Activated T-cell treated with anti-CD3 and anti-CD28 coated beads, Interleukin-2, amount 50 U/mL, for 24 hours (primary cell): ENCODE measurements around the gene ZNF423.
"Not testable (repeated sequence)": the region's sequence is repeated elsewhere in the genome, so short reads cannot be mapped to it uniquely, and the experiment has no call there.

Source experiments
- DNase-seq: peaks from one replicate; pipeline ENCODE4 v3.0.0-alpha.2; 2020
- H3K27ac Mint-ChIP-seq: 2 replicates; pipeline ENCODE4 v1.8.0; 2020; ENCODE audit warnings: mild to moderate bottlenecking, mixed read lengths
- H3K27me3 Mint-ChIP-seq: 2 replicates; pipeline ENCODE4 v1.8.0; 2020; ENCODE audit warnings: mixed read lengths
- H3K36me3 Mint-ChIP-seq: 2 replicates; pipeline ENCODE4 v1.8.0; 2020; ENCODE audit warnings: low read depth, mixed read lengths
- H3K4me1 Mint-ChIP-seq: 2 replicates; pipeline ENCODE4 v1.8.0; 2020; ENCODE audit warnings: low read depth, mixed read lengths
- H3K4me3 Mint-ChIP-seq: 2 replicates; pipeline ENCODE4 v1.8.0; 2020; ENCODE audit warnings: mild to moderate bottlenecking, moderate library complexity, mixed read lengths
- H3K9me3 Mint-ChIP-seq: 2 replicates; pipeline ENCODE4 v1.8.0; 2020; ENCODE audit warnings: mixed read lengths

Gene ZNF423

GRCh38 chr16:49519741-49520140, 336.2 kb downstream of the ZNF423 start:
- H3K4me1 Mint-ChIP-seq, result peaks cover 9% of the 10 kb centered on the region
- no peak overlapping the region for H3K4me3 Mint-ChIP-seq
- no peak overlapping the region for H3K27ac Mint-ChIP-seq
- no peaks in the 10 kb centered on the region for H3K36me3 Mint-ChIP-seq
- no peaks in the 10 kb centered on the region for H3K27me3 Mint-ChIP-seq
- no peaks in the 10 kb centered on the region for H3K9me3 Mint-ChIP-seq
- DNase-seq, result no peak

- no peaks in the 10 kb centered on the region for H3K9me3 Mint-ChIP-seq
Observed at GRCh38 chr16:49519008-49519656, 336.8 kb downstream of the ZNF423 start.

GRCh38 chr16:49516382-49517036, 339.4 kb downstream of the ZNF423 start:
- no peaks in the 10 kb centered on the region for H3K9me3 Mint-ChIP-seq
- no peaks in the 10 kb centered on the region for H3K36me3 Mint-ChIP-seq
- peaks cover 9% of the 10 kb centered on the region for H3K4me1 Mint-ChIP-seq
- H3K27ac Mint-ChIP-seq, result no peak overlapping the region
- no peak for DNase-seq
- H3K27me3 Mint-ChIP-seq, result no peaks in the 10 kb centered on the region
- no peak overlapping the region for H3K4me3 Mint-ChIP-seq

More at GRCh38 chr16:49519008-49519656, 336.8 kb downstream of the ZNF423 start:
- Mint-ChIP-seq H3K4me1 (peaks cover 9% of the 10 kb centered on the region), H3K27ac (peak overlapping the region; percentile 13), H3K4me3 (no peak overlapping the region), H3K36me3 (no peaks in the 10 kb centered on the region), H3K27me3 (no peaks in the 10 kb centered on the region)
- no peak for DNase-seq

GRCh38 chr16:49515861-49516260, 340.1 kb downstream of the ZNF423 start:
- no peak for DNase-seq
- H3K36me3 Mint-ChIP-seq, result no peaks in the 10 kb centered on the region
- H3K4me1 Mint-ChIP-seq, result peaks cover 9% of the 10 kb centered on the region
- H3K4me3 Mint-ChIP-seq, result no peak overlapping the region
- H3K27ac Mint-ChIP-seq, result no peak overlapping the region
- H3K27me3 Mint-ChIP-seq, result no peaks in the 10 kb centered on the region
- H3K9me3 Mint-ChIP-seq, result no peaks in the 10 kb centered on the region

GRCh38 chr16:49515016-49515565, 340.8 kb downstream of the ZNF423 start:
- Mint-ChIP-seq H3K4me3 (no peak overlapping the region), H3K9me3 (no peaks in the 10 kb centered on the region), H3K4me1 (peaks cover 9% of the 10 kb centered on the region), H3K36me3 (no peaks in the 10 kb centered on the region), H3K27me3 (no peaks in the 10 kb centered on the region), H3K27ac (no peak overlapping the region)
- DNase-seq, result no peak

GRCh38 chr16:49514073-49514980, 341.6 kb downstream of the ZNF423 start:
- H3K27me3 Mint-ChIP-seq, result no peaks in the 10 kb centered on the region
- H3K9me3 Mint-ChIP-seq, result no peaks in the 10 kb centered on the region
- no peak overlapping the region for H3K27ac Mint-ChIP-seq
- peaks cover 5% of the 10 kb centered on the region for H3K4me1 Mint-ChIP-seq
- H3K36me3 Mint-ChIP-seq, result no peaks in the 10 kb centered on the region
- no peak for DNase-seq
- no peak overlapping the region for H3K4me3 Mint-ChIP-seq

DNA sequence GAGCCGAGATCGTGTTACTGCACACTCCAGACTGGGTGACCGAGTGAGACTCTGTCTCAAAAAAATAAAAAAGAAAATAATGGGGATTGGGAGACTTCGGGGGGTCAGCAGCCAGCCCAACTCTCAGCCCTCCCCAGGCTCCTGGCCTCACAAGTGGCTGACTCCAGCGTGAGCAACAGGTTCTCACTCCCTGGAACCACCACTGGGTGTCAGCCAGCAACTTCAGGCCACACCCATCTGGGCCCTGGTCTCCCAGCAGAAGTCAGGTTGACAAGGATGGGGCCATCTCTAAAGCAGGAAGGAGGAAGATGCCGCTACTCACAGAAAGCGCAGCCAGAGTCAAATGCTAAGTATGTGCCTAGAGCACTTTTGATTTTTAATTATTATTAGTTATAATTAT, 342.9 kb downstream of the ZNF423 start:
- DNase-seq, result no peak
- Mint-ChIP-seq H3K4me3 (no peak overlapping the region), H3K9me3 (no peaks in the 10 kb centered on the region), H3K4me1 (no peaks in the 10 kb centered on the region), H3K27me3 (no peaks in the 10 kb centered on the region), H3K36me3 (no peaks in the 10 kb centered on the region), H3K27ac (no peak overlapping the region)

DNA sequence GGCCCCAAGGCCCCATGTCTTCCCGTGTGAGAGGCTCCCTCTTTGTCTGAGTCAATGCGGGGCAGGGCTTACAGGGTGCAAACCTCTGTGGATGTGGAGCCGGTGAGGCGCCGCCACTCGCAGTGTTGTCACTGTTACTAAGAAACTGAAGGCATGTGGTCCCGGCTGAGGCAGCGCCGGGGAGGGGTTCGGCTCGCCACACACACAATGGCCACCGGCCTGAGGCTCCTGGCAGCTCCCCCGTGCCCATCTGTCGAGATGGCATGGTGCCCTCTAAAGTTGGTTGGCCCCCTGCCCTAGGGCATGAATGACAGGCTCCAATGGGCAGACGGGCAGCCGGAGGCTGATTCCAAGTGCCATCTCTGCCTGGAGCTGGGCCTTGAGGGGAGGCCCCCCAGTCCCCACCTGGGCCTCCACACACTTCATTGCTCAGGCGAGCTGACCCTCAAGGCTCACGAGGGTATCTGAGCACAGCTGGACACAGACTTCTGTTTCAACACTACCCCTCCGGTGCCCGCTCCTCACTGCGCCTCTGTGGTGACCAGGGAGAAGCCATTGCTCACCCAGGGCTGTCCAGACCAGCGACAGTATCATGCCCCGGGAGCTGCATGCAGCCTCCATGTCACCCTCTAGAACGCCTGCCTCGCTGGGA, 345.1 kb downstream of the ZNF423 start:
- no peaks in the 10 kb centered on the region for H3K4me1 Mint-ChIP-seq
- H3K27me3 Mint-ChIP-seq, result no peaks in the 10 kb centered on the region
- H3K9me3 Mint-ChIP-seq, result no peaks in the 10 kb centered on the region
- no peaks in the 10 kb centered on the region for H3K36me3 Mint-ChIP-seq
- DNase-seq, result no peak
- no peak overlapping the region for H3K27ac Mint-ChIP-seq
- H3K4me3 Mint-ChIP-seq, result no peak overlapping the region

GRCh38 chr16:49510141-49510540, 345.8 kb downstream of the ZNF423 start:
- no peaks in the 10 kb centered on the region for H3K4me1 Mint-ChIP-seq
- DNase-seq, result no peak
- no peak overlapping the region for H3K27ac Mint-ChIP-seq
- no peaks in the 10 kb centered on the region for H3K27me3 Mint-ChIP-seq
- no peak overlapping the region for H3K4me3 Mint-ChIP-seq
- no peaks in the 10 kb centered on the region for H3K36me3 Mint-ChIP-seq
- H3K9me3 Mint-ChIP-seq, result no peaks in the 10 kb centered on the region

- not testable (repeated sequence) for H3K9me3 Mint-ChIP-seq, H3K27me3 Mint-ChIP-seq, H3K36me3 Mint-ChIP-seq, DNase-seq, H3K27ac Mint-ChIP-seq, H3K4me3 Mint-ChIP-seq, H3K4me1 Mint-ChIP-seq
Observed at GRCh38 chr16:49506058-49507013, 349.6 kb downstream of the ZNF423 start.

DNA sequence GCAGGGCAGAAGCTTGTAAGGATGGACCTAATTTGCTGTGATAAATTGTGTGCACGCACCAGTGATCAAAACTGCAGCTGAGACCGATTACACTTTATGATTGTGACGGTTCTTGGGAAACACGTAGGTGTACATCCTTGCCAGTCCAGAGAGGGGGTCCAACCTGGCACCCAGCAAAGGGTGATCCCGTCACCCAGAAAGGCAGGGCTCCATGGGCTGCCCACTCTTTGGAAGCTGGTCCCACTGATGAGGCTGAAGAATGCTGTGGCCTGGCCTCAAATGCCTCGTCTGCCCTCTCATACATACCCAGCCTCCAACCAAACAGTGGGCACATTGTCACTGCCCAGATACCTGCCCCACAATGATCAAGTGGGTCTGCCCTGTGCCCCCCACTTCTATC, 350.4 kb downstream of the ZNF423 start:
- no peak overlapping the region for H3K4me3 Mint-ChIP-seq
- no peak overlapping the region for H3K27ac Mint-ChIP-seq

GRCh38 chr16:49504626-49505025, 351.3 kb downstream of the ZNF423 start:
- no peak overlapping the region for H3K4me3 Mint-ChIP-seq
- no peaks in the 10 kb centered on the region for H3K27me3 Mint-ChIP-seq
- H3K27ac Mint-ChIP-seq, result no peak overlapping the region
- H3K36me3 Mint-ChIP-seq, result no peaks in the 10 kb centered on the region
- H3K4me1 Mint-ChIP-seq, result peaks cover 3% of the 10 kb centered on the region
- DNase-seq, result peak; percentile 9
- no peaks in the 10 kb centered on the region for H3K9me3 Mint-ChIP-seq

More for the DNA sequence above, 350.4 kb downstream of the ZNF423 start:
- Mint-ChIP-seq H3K36me3 (no peaks in the 10 kb centered on the region), H3K27me3 (no peaks in the 10 kb centered on the region), H3K4me1 (peaks cover 3% of the 10 kb centered on the region), H3K9me3 (no peaks in the 10 kb centered on the region)
- no peak for DNase-seq

GRCh38 chr16:49504023-49504364, 351.9 kb downstream of the ZNF423 start:
- H3K9me3 Mint-ChIP-seq, result no peaks in the 10 kb centered on the region
- H3K4me3 Mint-ChIP-seq, result no peak overlapping the region
- DNase-seq, result no peak
- H3K4me1 Mint-ChIP-seq, result peaks cover 3% of the 10 kb centered on the region
- no peaks in the 10 kb centered on the region for H3K27me3 Mint-ChIP-seq
- H3K27ac Mint-ChIP-seq, result no peak overlapping the region
- H3K36me3 Mint-ChIP-seq, result no peaks in the 10 kb centered on the region
